IMR-90 (cell line): ENCODE data around the gene EYS. TPM values are rescaled to one million over a fixed set of nuclear protein-coding genes. Genes with fewer than 3 reads are reported as not detected.

ENCODE experiments used
- ATAC-seq: fragments of 200-7000 bp; cut with Tn5 transposase; 2 replicates; pipeline ENCODE4 v1.9.1; 2020; ENCODE audit warnings: low read depth, mild to moderate bottlenecking, moderate library complexity
- BruUV-seq: library from RNA; stranded (reverse); fragments of 400-500 nt; replicated peaks from 2 replicates; lab custom pipeline; 2021; lab: Mats Ljungman, UMichigan
- CTCF ChIA-PET: fragments of 300-600 bp; formaldehyde crosslinking; extraction: SDS; loops from one replicate; lab custom pipeline; 2021; ENCODE audit warnings: antibody characterized with exemption; lab: Yijun Ruan, JAX
- POLR2A ChIA-PET: fragments of 300-600 bp; sonication (Branson Sonifier 250); formaldehyde crosslinking; loops from one replicate; lab custom pipeline; 2022; ENCODE audit warnings: antibody characterized with exemption; ENCODE audit not compliant: unreplicated experiment; lab: Charles Lee
- DNase-seq: peaks from one replicate; pipeline ENCODE4 v3.0.0; 2013
- H2AFZ ChIP-seq: replicated peaks from 2 replicates; pipeline ENCODE3; 2013; ENCODE audit warnings: low read length, mild to moderate bottlenecking; ENCODE audit not compliant: poor library complexity
- H2AK5ac ChIP-seq: 2 replicates; pipeline ENCODE4 v1.6.1; 2013; ENCODE audit warnings: low read depth, low read length, inconsistent platforms
- H2AK9ac ChIP-seq: replicated peaks from 2 replicates; pipeline ENCODE3; 2013; ENCODE audit warnings: mild to moderate bottlenecking, low read depth, low read length, moderate library complexity; ENCODE audit not compliant: poor library complexity
- H2BK120ac ChIP-seq: 2 replicates; pipeline ENCODE4 v1.6.1; 2013; ENCODE audit warnings: low read depth, low read length, inconsistent platforms
- H2BK15ac ChIP-seq: 3 replicates; pipeline ENCODE4 v1.6.1; 2013; ENCODE audit warnings: low read depth, low read length, inconsistent platforms
- H2BK20ac ChIP-seq: 2 replicates; pipeline ENCODE4 v1.6.1; 2013; ENCODE audit warnings: low read depth, mild to moderate bottlenecking, inconsistent platforms, low read length, moderate library complexity
- H2BK5ac ChIP-seq: 2 replicates; pipeline ENCODE4 v1.6.1; 2013; ENCODE audit warnings: mild to moderate bottlenecking, low read depth, low read length, inconsistent platforms; ENCODE audit not compliant: poor library complexity, severe bottlenecking
- H3K14ac ChIP-seq: replicated peaks from 2 replicates; pipeline ENCODE4 v1.6.1; 2013; ENCODE audit warnings: low read depth, low read length, inconsistent platforms
- H3K18ac ChIP-seq: 2 replicates; pipeline ENCODE4 v1.6.1; 2013; ENCODE audit warnings: low read depth, low read length, control low read depth
- H3K23ac ChIP-seq: 2 replicates; pipeline ENCODE4 v1.6.1; 2013; ENCODE audit warnings: low read depth, low read length, inconsistent platforms
- H3K27ac ChIP-seq: 2 replicates; pipeline ENCODE4 v1.5.1; 2013; ENCODE audit warnings: mild to moderate bottlenecking, control low read depth, low read length; ENCODE audit not compliant: insufficient read depth
- H3K27me3 ChIP-seq: 2 replicates; pipeline ENCODE4 v1.6.1; 2013; ENCODE audit warnings: low read length; ENCODE audit not compliant: control insufficient read depth, insufficient read depth
- H3K36me3 ChIP-seq: 2 replicates; pipeline ENCODE4 v1.6.1; 2013; ENCODE audit warnings: low read length, mixed read lengths; ENCODE audit not compliant: control insufficient read depth, insufficient read depth
- H3K4ac ChIP-seq: 2 replicates; pipeline ENCODE4 v1.6.1; 2013; ENCODE audit warnings: low read depth, low read length, inconsistent platforms
- H3K4me1 ChIP-seq: 2 replicates; pipeline ENCODE4 v1.6.1; 2013; ENCODE audit warnings: low read length, mixed read lengths; ENCODE audit not compliant: control insufficient read depth, insufficient read depth
- H3K4me2 ChIP-seq: 2 replicates; pipeline ENCODE4 v1.6.1; 2013; ENCODE audit warnings: low read depth, mild to moderate bottlenecking, control low read depth, low read length, moderate library complexity
- H3K4me3 ChIP-seq: 2 replicates; pipeline ENCODE4 v1.5.1; 2013; ENCODE audit warnings: low read depth, mild to moderate bottlenecking, control low read depth, low read length, moderate library complexity; ENCODE audit not compliant: insufficient read depth
- H3K56ac ChIP-seq: 2 replicates; pipeline ENCODE4 v1.6.1; 2013; ENCODE audit warnings: low read length, inconsistent platforms; ENCODE audit not compliant: insufficient read depth; ENCODE audit errors: extremely low read depth
- H3K79me1 ChIP-seq, 2 experiments: 2 replicates each; pipeline ENCODE4 v1.6.1; 2013; ENCODE audit warnings: low read length in 2 of 2, inconsistent platforms in 1 of 2, low read depth in 1 of 2
- H3K9ac ChIP-seq: 2 replicates; pipeline ENCODE4 v1.6.1; 2013; ENCODE audit warnings: low read depth, low read length, control low read depth
- H3K9me1 ChIP-seq: 2 replicates; pipeline ENCODE4 v1.6.1; 2013; ENCODE audit warnings: low read length, inconsistent platforms; ENCODE audit not compliant: insufficient read depth
- H3K9me3 ChIP-seq: 2 replicates; pipeline ENCODE4 v1.6.1; 2013; ENCODE audit warnings: low read length; ENCODE audit not compliant: control insufficient read depth, insufficient read depth
- H4K20me1 ChIP-seq: 2 replicates; pipeline ENCODE4 v1.6.1; 2013; ENCODE audit warnings: low read length, inconsistent platforms; ENCODE audit not compliant: insufficient read depth
- H4K5ac ChIP-seq: 2 replicates; pipeline ENCODE4 v1.6.1; 2013; ENCODE audit warnings: mild to moderate bottlenecking, low read depth, low read length, control low read depth
- H4K8ac ChIP-seq, 2 experiments: 2 replicates each; pipeline ENCODE4 v1.6.1; 2013; ENCODE audit warnings: low read depth in 2 of 2, low read length in 2 of 2, control low read depth in 1 of 2, inconsistent platforms in 1 of 2
- H4K91ac ChIP-seq: 2 replicates; pipeline ENCODE4 v1.6.1; 2013; ENCODE audit warnings: low read depth, low read length, inconsistent platforms; ENCODE audit not compliant: insufficient read depth
- BHLHE40 ChIP-seq: fragments of 150-350 bp; IDR thresholded peaks from 2 replicates; pipeline ENCODE4 v1.6.1; 2016; ENCODE audit warnings: mild to moderate bottlenecking, low read depth, low read length
- CEBPB ChIP-seq: IDR thresholded peaks from 2 replicates; pipeline ENCODE4 v1.6.1; 2012; ENCODE audit warnings: low read depth, low read length, improper control_type of control experiment
- CHD1 ChIP-seq: IDR thresholded peaks from 2 replicates; pipeline ENCODE4 v1.6.1; 2012; ENCODE audit warnings: low read depth, low read length, improper control_type of control experiment
- FOS ChIP-seq: fragments of 150-350 bp; IDR thresholded peaks from 2 replicates; pipeline ENCODE4 v1.6.1; 2016; ENCODE audit warnings: low read depth, low read length
- POLR2A ChIP-seq: IDR thresholded peaks from 2 replicates; pipeline ENCODE4 v1.6.1; 2012; ENCODE audit warnings: mild to moderate bottlenecking, low read depth, low read length
- WGBS, 2 experiments: methylation state at CpG; one replicate each; pipeline versions ENCODE4 v1.1.5 to v1.1.7; 2013; ENCODE audit warnings: missing lambda C conversion rate in 2 of 2; ENCODE audit not compliant: insufficient read length in 1 of 2; ENCODE audit errors: extremely low coverage in 2 of 2; 5-methylcytosine and 5-hydroxymethylcytosine counted together
- dilution Hi-C: fragments of 300-500 bp; cut with HindIII; formaldehyde crosslinking; loops from one replicate; pipeline ENCODE4 v1.14.3; 2018; ENCODE audit warnings: low sequenced_read_pairs; ENCODE audit not compliant: unreplicated experiment
- in situ Hi-C: fragments of 300-500 bp; cut with MboI; formaldehyde crosslinking; loops from 3 replicates; pipeline ENCODE4 v1.14.3; 2019; ENCODE audit warnings: low sequenced_read_pairs, inconsistent platforms, mixed read lengths
- intact Hi-C: fragments of 100-400 bp; cut with micrococcal nuclease; formaldehyde crosslinking; loops from 2 replicates; pipeline ENCODE4 v1.10.0; 2022
- polyA plus RNA-seq, 3 experiments: library from polyadenylated mRNA; depleted of rRNA; stranded (reverse); fragments of >200 nt; gene quantifications; 2 replicates each; pipeline ENCODE4 v1.2.3, GENCODE V29; 2012; ENCODE audit warnings: low replicate concordance in 1 of 3
- total RNA-seq: library from RNA; depleted of rRNA; stranded (reverse); fragments of >200 nt; gene quantifications from 2 replicates; pipeline ENCODE4 v1.2.3, GENCODE V29; 2012
- TF ChIP-seq, protein P1 (sequence below): fragments of 150-350 bp; IDR thresholded peaks from 2 replicates; pipeline ENCODE4 v1.6.1; 2017; ENCODE audit warnings: mild to moderate bottlenecking, antibody characterized with exemption, low read length, low read depth

EYS gene
- total and polyA plus RNA-seq, 2 of the 4 experiments (the other 2 are of a cell fraction), result under 0.01 TPM; not detected in 1

DNA sequence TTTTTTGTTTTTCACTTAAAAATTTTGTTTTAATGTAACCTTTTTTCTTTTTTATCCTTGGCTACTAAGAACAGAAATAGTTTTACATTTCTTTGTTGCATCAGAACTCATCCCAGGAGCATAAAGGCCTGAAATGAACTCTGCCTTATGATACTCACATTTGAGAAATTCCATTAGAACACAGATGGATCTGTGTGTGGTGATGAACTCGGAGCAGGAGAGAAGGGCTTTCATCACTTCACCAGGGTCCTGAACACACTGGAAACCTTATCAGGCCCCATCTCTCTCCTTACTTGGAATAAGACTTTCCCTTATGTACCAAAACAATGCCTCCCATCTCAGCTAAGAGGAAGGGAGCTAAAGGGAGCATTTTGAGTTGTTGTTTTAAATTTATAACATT is 1932.1 kb downstream of the EYS start:
- Histone ChIP-seq H3K27ac (no peak overlapping the region), H3K56ac (no peak overlapping the region), H3K14ac (no peak overlapping the region), H2BK120ac (no peak overlapping the region), H4K8ac (no peak overlapping the region), H3K27me3 (no peaks in the 10 kb centered on the region), H3K79me1 (no peaks in the 10 kb centered on the region), H3K4ac (no peak overlapping the region), H3K4me2 (no peak overlapping the region), H2BK20ac (no peak overlapping the region), H2BK15ac (no peak overlapping the region), H4K5ac (no peak overlapping the region), H2AK5ac (no peak overlapping the region), H3K23ac (no peak overlapping the region), H3K18ac (no peak overlapping the region), H2AK9ac (no peak overlapping the region), H3K4me1 (no peaks in the 10 kb centered on the region), H3K4me3 (no peak overlapping the region), H4K20me1 (no peaks in the 10 kb centered on the region), H3K9ac (no peak overlapping the region), H2BK5ac (no peak overlapping the region), H3K9me3 (no peaks in the 10 kb centered on the region), H3K9me1 (no peaks in the 10 kb centered on the region), H2AFZ (no peak overlapping the region), H4K91ac (no peak overlapping the region), H3K36me3 (no peaks in the 10 kb centered on the region)
- DNase-seq (no peak), ATAC-seq (no peak)
- POLR2A ChIA-PET, result no interaction called here
- intact Hi-C loops, result no loop called here
- TF ChIP-seq CEBPB (no peak), BHLHE40 (no peak), CHD1 (no peak), POLR2A (no peak), FOS (no peak)
- TF ChIP-seq, protein P1, sequence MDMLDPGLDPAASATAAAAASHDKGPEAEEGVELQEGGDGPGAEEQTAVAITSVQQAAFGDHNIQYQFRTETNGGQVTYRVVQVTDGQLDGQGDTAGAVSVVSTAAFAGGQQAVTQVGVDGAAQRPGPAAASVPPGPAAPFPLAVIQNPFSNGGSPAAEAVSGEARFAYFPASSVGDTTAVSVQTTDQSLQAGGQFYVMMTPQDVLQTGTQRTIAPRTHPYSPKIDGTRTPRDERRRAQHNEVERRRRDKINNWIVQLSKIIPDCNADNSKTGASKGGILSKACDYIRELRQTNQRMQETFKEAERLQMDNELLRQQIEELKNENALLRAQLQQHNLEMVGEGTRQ, result no peak
- WGBS, 2 experiments, result no CpG with 5 or more reads among the region's 1 CpG
- BruUV-seq, result no TSS peak
- dilution Hi-C loops, result no loop called here
- CTCF ChIA-PET, result interaction anchor here (1.1 kb wide), 1 partner anchor 10 kb away, joined by 3 read pairs; no protein-coding TSS in a partner anchor
- in situ Hi-C loops, result no loop called here
